RPMI7951 (cell line): Measurements from ENCODE around the gene PGPEP1. TPM values are rescaled to one million over a fixed set of nuclear protein-coding genes. Genes with fewer than 3 reads are reported as not detected.
"Not testable (repeated sequence)": the region's sequence is repeated elsewhere in the genome, so short reads cannot be mapped to it uniquely, and the experiment has no call there.

ENCODE experiments used
- DNase-seq: peaks from one replicate; pipeline ENCODE4 v3.0.0-alpha.2; 2012; ENCODE audit warnings: low read depth
- total RNA-seq: library from RNA; depleted of rRNA; stranded (reverse); fragments of >200 nt; shearing (Covaris generic); gene quantifications from 2 replicates; pipeline ENCODE4 v1.2.3, GENCODE V29; 2014

The PGPEP1 gene
- total RNA-seq, 1 experiment from 2014 or later = 11.9 TPM

- no peak for DNase-seq
Observed at GRCh38 chr19:18332917-18333530, 7.4 kb upstream of the PGPEP1 start.

GRCh38 chr19:18333680-18334079 lies 6.7 kb upstream of the PGPEP1 start:
- DNase-seq = no peak

DNA sequence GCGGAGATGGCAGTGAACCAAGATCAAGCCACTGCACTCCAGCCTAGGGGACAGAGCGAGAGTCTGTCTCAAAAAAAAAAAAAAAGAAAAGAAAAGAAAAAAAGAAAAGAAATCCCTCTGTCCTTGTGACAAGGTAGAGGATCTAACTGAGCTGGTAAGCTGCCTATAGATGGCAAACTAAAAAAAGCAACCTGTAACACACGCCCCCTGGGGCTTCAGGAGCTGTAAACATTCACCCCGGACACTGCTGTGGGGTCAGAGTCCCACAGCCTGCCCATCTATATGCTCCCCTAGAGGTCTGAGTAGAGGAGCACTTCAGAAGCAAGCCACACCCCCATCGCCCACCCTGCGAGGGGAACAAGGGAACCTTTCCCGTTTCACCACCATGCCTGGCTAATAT lies 4.3 kb upstream of the PGPEP1 start:
- DNase-seq = no peak

GRCh38 chr19:18338541-18338940 lies 1.9 kb upstream of the PGPEP1 start:
- no peak for DNase-seq

DNA sequence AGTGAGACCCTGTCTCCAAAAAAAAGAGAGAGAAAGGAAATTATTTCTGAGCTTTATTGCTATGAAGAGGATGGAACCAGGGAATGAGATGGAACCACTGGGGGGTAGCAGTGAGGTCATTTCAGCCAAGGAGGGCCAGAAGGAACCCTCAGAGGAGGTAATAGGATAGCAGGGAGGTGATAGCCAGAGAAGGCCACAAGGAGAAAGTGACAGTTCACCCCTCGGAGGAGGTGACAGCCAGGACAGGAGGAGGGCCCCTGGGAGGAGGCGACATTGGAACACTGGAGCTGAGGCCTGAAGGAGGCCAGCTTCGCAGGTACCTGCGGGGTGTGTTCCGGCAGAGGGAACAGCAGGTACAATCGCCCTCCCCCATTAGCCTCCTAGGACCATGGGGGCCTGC lies 675 bp upstream of the PGPEP1 start:
- DNase-seq = peak; percentile 56

DNA sequence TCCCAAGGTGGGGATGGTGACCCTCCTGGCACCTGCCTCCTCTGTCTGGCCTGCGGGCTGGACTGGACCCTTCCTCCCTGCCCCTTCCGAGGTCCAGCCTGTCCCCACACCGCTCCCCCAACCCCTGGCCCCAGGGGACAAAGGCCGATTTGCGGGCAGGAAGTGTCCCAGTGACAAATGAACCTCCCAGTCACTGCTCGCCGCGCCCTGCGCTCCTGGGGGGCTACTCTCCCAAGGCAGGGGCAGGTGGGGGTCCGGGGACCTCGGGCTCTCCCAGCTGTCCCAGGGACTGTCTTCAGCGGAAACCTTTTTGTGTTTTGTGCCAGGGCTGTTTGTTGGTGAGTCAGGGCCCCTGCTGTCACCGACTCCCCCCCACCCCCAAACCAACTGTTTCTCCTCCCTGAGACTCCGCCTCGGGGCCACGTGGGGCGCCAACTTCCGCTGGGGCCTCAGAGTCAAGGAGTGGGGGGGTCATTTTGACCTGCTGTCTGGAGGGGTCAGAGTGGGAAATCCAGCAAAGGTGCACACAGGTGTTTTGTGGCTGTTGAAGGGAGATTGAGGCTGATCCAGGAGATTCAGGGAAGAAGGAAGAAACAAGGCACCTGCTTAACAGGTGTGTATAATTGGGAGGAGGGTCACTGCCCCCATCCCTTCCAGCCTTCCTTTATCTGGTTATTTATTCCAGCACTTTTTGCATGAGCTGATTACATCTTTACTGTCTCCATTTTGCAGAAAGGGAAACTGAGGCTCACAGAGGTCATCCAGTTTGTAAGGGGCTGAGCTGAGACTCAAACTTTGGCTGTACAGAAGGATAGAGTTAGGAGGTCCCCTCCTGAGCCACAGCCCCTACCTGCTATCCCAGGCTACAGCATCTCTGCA lies 831 bp downstream of the PGPEP1 start:
- DNase-seq = peak; percentile 61

- DNase-seq = no peak
Observed at GRCh38 chr19:18342090-18342632, 1.8 kb downstream of the PGPEP1 start.

DNA sequence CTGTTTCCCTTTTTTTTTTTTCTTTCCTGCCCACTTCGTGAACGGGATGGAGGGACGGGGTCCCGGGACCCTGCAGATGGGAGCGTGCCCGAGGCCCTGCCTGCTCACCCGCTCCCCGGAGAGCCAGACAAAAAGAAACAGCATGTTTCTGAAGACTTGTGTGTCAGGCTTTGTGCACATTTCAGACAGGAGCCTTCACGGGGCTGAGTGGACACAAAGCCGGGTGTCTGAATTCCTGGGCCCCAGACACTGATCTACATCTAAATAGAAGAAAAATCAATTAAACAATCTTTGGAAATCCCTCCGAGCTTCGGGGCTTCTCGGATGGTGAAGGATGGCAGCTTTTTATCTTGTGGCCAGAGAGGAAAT lies 4.2 kb downstream of the PGPEP1 start:
- no peak for DNase-seq

- no peak for DNase-seq
Observed at GRCh38 chr19:18345296-18345695, 4.9 kb downstream of the PGPEP1 start.

- DNase-seq = no peak
Observed at GRCh38 chr19:18346091-18346490, 5.7 kb downstream of the PGPEP1 start.

DNA sequence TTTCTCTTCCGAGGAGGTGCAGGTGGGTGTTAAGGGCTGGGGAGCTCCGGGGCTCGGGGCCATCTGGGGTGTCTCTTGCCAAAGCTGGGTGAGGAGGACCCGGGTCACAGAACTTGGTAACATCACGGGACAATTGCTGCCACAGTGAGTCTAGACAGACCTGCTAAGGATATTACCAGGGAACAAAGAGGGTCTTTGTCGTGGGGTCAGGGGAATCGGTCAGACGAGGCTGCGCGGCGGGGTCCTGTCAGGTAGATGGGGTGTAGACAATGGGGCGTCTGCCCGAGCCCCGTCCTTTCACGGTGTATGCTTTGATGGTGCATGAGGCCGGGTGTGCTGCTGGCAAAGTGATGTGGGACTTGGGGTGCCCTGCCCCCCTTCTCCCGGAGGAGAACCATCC lies 7.8 kb downstream of the PGPEP1 start:
- DNase-seq = no peak

DNA sequence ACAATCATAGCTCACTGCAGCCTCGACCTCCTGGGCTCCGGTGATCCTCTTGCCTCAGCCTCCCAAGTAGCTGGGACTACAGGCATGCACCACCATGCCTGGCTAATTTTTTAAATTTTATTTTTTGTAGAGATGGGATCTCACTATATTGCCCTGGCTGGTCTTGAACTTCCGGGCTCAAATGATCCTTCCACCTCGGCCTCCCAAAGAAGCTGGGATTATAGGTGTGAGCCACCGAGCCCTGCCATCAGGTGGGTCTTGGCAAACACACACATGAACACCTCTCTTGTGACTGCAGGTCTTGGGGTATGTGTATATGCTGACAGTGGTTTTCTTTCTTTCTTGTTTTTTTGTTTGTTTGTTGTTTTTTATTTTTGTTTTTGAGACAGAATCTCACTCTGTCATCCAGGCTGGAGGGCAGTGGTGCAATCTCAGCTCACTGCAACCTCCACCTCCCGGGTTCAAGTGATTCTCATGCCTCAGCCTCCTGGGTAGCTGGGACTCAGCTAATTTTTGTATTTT lies 8.5 kb downstream of the PGPEP1 start:
- DNase-seq = not testable (repeated sequence)

DNA sequence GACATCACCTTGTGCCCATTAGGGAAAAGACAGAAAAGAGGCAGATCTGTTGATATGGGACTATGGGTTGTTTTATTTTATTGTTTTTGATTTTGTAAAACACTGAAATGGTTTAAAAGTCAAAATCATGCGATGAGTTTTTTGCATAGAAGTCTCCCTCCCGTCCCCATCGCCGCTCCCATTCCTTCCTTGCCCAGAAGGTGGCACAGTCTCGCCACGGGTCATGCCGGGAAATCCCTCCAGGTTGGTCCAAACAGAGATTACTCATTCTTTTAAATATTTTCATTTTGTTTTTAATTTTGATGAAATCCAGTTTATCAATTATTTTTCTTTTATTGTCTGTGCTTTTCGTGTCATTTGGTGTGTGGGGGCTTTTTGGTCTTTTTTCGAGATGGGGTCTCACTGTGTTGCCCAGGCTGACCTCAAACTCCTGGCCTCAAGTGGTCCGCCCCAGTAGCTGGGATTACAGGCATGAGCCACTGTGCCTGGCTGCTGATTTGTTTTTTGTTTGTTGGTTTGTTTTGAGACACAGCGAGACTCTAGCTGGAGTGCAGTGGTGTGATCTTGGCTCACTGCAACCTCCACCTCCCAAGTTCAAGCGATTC lies 9.2 kb downstream of the PGPEP1 start:
- DNase-seq = peak; percentile 47

DNA sequence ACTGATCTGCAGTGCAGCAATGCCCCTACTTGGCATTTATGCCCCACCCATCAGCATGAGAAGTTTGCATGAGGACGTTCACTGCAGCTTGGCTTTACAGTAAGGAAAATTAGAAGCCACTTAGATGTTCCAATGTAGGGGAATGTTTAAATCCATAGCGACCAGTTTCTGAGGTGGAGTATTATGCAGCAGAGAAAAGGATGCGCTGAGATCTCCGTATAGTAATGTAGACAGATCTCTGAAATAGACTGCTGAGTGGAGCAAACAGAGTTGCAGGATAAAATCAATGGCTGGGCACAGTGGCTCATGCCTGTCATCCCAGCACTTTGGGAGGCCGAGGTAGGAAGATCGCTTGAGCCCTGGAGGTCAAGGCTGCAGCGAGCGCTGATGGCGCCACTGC lies 10.1 kb downstream of the PGPEP1 start:
- no peak for DNase-seq

- no peak for DNase-seq
Observed at GRCh38 chr19:18351544-18351943, 11.1 kb downstream of the PGPEP1 start.

DNA sequence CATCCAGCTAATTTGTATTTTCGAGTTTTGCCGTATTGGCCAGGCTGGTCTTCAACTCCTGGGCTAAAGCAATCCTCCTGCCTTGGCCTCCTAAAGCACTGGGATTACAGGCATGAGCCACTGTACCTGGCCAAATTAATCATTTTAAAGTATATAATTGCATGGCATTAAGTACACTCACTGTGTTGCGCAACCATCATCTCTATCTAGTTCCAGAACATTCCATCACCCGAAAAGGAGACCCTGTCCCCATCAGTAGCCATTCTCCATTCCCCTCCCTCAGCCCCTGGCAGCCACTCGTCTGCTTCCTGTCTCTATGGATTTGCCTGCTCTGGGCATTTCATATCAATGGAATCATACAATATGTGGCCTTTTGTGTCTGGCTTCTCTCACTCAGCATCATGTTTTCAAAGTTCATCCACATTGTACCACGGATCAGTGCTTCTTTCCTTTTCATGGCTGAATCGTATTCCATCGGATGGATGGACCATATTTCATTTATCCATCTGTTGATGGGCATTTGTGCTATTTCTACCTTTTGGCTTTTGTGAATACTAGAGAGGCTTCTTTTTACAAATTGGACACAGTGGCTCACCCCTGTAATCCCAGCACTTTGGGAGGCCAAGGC lies 13.1 kb downstream of the PGPEP1 start:
- no peak for DNase-seq

DNA sequence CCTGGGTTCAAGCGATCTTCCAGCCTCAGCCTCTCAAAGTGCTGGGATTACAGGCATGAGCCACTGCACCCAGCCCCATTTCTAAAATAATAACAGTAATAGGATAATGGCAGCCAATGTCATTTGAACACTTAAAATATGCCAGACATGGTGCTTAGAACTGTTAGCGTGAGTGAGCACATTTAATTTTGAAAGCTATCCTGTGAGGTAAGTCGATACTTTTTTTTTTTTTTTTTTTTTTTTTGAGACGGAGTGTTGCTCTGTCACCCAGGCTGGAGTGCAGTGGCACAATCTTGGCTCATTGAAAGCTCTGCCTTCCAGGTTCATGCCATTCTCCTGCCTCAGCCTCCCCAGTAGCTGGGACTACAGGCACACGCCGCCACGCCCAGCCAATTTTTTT lies 14.3 kb downstream of the PGPEP1 start:
- DNase-seq = not testable (repeated sequence)

- DNase-seq = no peak
Observed at GRCh38 chr19:18357041-18357440, 16.6 kb downstream of the PGPEP1 start.

DNA sequence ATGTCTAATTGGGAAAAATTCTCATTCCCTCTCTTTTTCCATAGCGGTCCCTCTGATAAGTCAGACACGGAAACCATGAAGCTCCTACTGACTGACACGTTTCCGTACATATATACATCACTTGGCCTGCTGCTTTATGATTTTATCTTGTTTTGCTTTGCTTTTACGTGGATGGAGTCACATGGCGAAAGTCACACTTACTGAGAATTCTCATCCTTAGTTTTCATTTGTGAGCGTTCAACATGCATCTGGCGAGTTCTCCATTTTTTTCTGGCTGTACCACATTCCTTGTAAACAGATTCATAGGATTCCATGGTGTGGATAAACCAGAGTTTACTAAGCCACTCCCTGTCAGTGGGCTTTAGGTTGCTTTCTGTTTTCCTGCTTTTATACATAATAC lies 21.2 kb downstream of the PGPEP1 start:
- DNase-seq = no peak

- no peak for DNase-seq
Observed at GRCh38 chr19:18362934-18363542, 22.6 kb downstream of the PGPEP1 start.

GRCh38 chr19:18363787-18364186 lies 23.4 kb downstream of the PGPEP1 start:
- no peak for DNase-seq
